Aorta (tissue), 5 donors: ENCODE results near the gene MAN1A2. TPM values are rescaled to one million over a fixed set of nuclear protein-coding genes. Genes with fewer than 3 reads are reported as not detected.
"Not testable (repeated sequence)": the region's sequence is repeated elsewhere in the genome, so short reads cannot be mapped to it uniquely, and the experiment has no call there.

Source experiments
- ATAC-seq: fragments of 200-7000 bp; cut with Tn5 transposase; one replicate; pipeline ENCODE4 v1.9.1; 2022; ENCODE audit warnings: moderate library complexity; ENCODE audit not compliant: low FRiP score
- DNase-seq, 2 donors: peaks; one replicate each; pipeline ENCODE4 v3.0.0-alpha.2; 2020
- H3K27ac ChIP-seq, 2 donors: one replicate each; pipeline ENCODE4 v1.5.1; 2013; ENCODE audit warnings: low read length in 2 of 2, mild to moderate bottlenecking in 2 of 2, moderate library complexity in 2 of 2, control low read depth in 1 of 2, inconsistent platforms in 1 of 2, low read depth in 1 of 2
- H3K27me3 ChIP-seq, 2 donors: one replicate each; pipeline ENCODE4 v1.6.1; 2013; ENCODE audit warnings: control low read depth in 1 of 2, low read length in 1 of 2, mild to moderate bottlenecking in 1 of 2, moderate library complexity in 1 of 2; ENCODE audit not compliant: insufficient read depth in 2 of 2, control insufficient read depth in 1 of 2
- H3K36me3 ChIP-seq, 2 donors: one replicate each; pipeline ENCODE4 v1.6.1; 2013; ENCODE audit warnings: control low read depth in 1 of 2, low read length in 1 of 2, mild to moderate bottlenecking in 1 of 2; ENCODE audit not compliant: insufficient read depth in 2 of 2, control insufficient read depth in 1 of 2
- H3K4me1 ChIP-seq, 2 donors: one replicate each; pipeline ENCODE4 v1.6.1; 2013; ENCODE audit warnings: low read length in 2 of 2, control low read depth in 1 of 2, mild to moderate bottlenecking in 1 of 2, moderate library complexity in 1 of 2; ENCODE audit not compliant: insufficient read depth in 2 of 2, control insufficient read depth in 1 of 2
- H3K4me3 ChIP-seq, 2 donors: one replicate each; pipeline ENCODE4 v1.5.1; 2013; ENCODE audit warnings: low read length in 2 of 2, control low read depth in 1 of 2, mild to moderate bottlenecking in 1 of 2
- H3K9me3 ChIP-seq: one replicate; pipeline ENCODE4 v1.6.1; 2013; ENCODE audit warnings: mild to moderate bottlenecking, low read length; ENCODE audit not compliant: control insufficient read depth
- WGBS, 2 donors: extraction: QIAGEN DNeasy Blood & Tissue Kit; methylation state at CpG; one replicate each; pipeline ENCODE4 v1.1.7; 2013; 5-methylcytosine and 5-hydroxymethylcytosine counted together
- intact Hi-C, 2 donors: fragments of 100-400 bp; cut with DNase I; formaldehyde crosslinking; loops; one replicate each; pipeline versions ENCODE4 v1.14.2 to v1.15.0; 2022
- polyA plus RNA-seq, 2 donors: library from polyadenylated mRNA; stranded (reverse); fragments of 200-250 nt; gene quantifications; one replicate each; pipeline ENCODE4 v1.2.3, GENCODE V29; 2013
- total RNA-seq, 2 donors: library from RNA; stranded (reverse); fragmentation: NEBNext Ultra II Directional; extraction: Animal tissue kit (Norgen Biotek cat#: 25700); gene quantifications; one replicate each; pipeline ENCODE4 v1.2.1, GENCODE V29; 2021
- donor health status: healthy with polysubstance abuse.
- donor health status: Bipolar disorder and iron deficiency.
- donor health status: DM: no; HTN: no; CAD: no.
- donor health status: DM: no; HTN: no; CAD: no.
- donor health status: DM: yes; HTN: yes; CAD: no.

Gene MAN1A2
- total and polyA plus RNA-seq, 4 donors: 6.3 to 50.4 (median 29.6) TPM

DNA sequence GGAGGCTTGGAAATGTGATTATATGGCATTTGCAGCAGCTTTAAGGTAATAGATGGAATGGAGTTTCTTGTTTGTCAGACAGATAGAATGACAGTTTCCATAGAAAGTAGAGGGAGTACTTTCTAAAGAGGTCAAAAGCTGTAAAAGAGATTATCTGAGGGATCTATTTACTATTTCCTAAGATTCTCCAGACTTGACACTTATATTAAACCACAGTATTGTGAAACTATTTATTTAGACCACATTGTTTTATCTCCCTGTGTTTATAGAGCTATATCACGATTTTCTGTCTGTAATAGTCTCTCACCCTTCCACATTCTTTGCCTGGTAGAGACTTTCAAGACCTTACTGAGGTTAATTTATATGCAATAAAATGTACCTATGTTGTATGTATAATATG lies 66.7 kb downstream of the MAN1A2 start:
- no peak for DNase-seq
- Histone ChIP-seq H3K9me3 (no peaks in the 10 kb centered on the region), H3K27me3 (no peaks in the 10 kb centered on the region), H3K4me1 (peaks cover 0 to 5% of the 10 kb centered on the region in 2 donors), H3K4me3 (no peak overlapping the region), H3K27ac (no peak overlapping the region), H3K36me3 (no peaks in the 10 kb centered on the region)
- intact Hi-C loops: no loop called here
- no peak for ATAC-seq
- WGBS, 2 donors: 86 to 89% methylated on average over 1 of the region's 1 CpG

DNA sequence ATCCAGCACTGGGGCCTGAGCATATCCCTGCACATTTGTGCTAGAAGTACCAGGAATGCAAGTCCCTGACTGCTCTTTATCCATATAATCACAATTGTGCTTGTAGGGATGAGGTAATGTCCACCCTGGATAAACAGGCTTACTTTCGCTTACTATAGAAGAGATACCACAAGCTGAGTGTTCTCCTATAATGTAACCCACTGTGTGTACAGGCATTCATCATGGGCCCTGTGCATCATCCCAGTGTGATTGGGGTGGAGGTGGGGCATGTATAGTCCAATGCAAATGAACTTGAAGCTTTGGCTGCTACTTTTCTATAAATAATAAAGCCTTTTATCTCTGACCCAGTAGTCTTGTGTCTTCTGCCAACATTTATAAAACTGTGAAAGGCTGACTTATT lies 69.3 kb downstream of the MAN1A2 start:
- Histone ChIP-seq H3K4me1 (peaks cover 0 to 5% of the 10 kb centered on the region in 2 donors), H3K9me3 (no peaks in the 10 kb centered on the region), H3K4me3 (no peak overlapping the region), H3K36me3 (no peaks in the 10 kb centered on the region), H3K27ac (no peak overlapping the region), H3K27me3 (no peaks in the 10 kb centered on the region)
- WGBS, 2 donors: 96 to 97% methylated on average over 1 of the region's 1 CpG
- ATAC-seq: no peak
- intact Hi-C loops: no loop called here
- no peak for DNase-seq

DNA sequence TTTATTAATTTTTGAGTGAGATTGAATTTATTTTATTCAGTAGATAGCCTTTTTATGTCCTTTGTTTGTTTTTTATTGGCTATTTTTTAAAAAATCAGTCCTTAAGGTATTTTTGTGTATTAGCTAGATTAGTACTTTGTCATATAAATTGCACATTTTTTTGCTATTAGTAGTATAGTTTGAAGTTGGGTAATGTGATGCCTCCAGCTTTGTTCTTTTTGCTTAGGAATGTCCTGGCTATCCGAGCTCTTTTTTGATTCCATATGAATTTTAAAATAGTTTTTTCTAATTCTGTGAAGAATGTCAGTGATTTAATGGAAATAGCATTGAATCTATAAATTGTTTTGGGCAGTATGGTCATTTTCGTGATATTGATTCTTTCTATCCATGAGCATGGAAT lies 80.4 kb downstream of the MAN1A2 start:
- no peaks in the 10 kb centered on the region for H3K27me3 ChIP-seq
- H3K4me1 ChIP-seq: no peaks in the 10 kb centered on the region
- H3K27ac ChIP-seq: no peak overlapping the region
- H3K4me3 ChIP-seq: no peak overlapping the region
- H3K9me3 ChIP-seq: no peaks in the 10 kb centered on the region
- DNase-seq (no peak), ATAC-seq (no peak)
- intact Hi-C loops: no loop called here
- 97% methylated on average over 2 of the region's 2 CpGs for whole genome bisulfite sequencing, 2 donors
- H3K36me3 ChIP-seq: no peaks in the 10 kb centered on the region

DNA sequence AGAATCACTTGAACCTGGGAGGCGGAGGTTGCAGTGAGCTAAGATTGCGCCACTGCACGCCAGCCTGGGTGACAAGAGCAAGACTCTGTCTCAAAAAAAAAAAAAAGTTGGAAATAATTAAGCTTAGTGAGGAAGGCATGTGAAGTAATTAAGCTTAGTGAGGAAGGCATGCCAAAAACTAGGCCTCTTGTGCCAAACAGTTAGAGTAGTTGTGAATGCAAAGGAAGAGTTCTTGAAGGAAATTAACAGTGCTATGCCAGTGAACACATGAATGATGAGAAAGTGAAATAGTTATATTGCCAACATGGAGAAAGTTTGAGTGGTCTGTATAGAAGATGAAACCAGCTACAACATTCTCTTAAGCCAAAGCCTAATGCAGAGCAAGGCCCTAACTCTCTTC lies 85.0 kb downstream of the MAN1A2 start:
- no peak for ATAC-seq
- WGBS, 2 donors: 94 to 98% methylated on average over 3 of the region's 3 CpGs
- intact Hi-C loops: no loop called here

DNA sequence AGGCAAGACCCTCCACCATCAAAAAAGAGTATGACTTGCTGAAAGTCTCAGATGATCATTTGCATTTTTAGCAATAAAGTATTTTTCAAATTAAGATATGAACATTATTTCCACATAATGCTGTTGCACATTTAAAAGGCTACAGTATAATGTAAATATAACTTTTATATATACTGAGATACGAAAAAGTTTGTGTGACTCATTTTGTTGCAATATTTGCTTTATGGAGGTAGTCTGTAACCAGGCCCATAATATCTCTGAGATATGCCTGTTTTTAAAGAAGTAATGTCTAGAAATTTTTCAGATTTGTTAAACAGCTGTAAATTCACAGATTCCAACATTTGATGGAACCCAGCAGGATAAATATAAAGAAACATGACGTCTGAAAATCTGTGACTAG lies 86.7 kb downstream of the MAN1A2 start:
- Histone ChIP-seq H3K36me3 (no peaks in the 10 kb centered on the region), H3K27ac (no peak overlapping the region), H3K4me1 (no peaks in the 10 kb centered on the region), H3K27me3 (no peaks in the 10 kb centered on the region), H3K4me3 (no peak overlapping the region), H3K9me3 (no peaks in the 10 kb centered on the region)
- intact Hi-C loops: no loop called here
- ATAC-seq (no peak), DNase-seq (no peak)
- WGBS, 2 donors: 64 to 72% methylated on average over 2 of the region's 2 CpGs

More for the DNA sequence above, 85.0 kb downstream of the MAN1A2 start:
- Histone ChIP-seq H3K4me3 (no peak overlapping the region), H3K9me3 (no peaks in the 10 kb centered on the region), H3K36me3 (no peaks in the 10 kb centered on the region), H3K27ac (no peak overlapping the region), H3K4me1 (no peaks in the 10 kb centered on the region), H3K27me3 (no peaks in the 10 kb centered on the region)
- DNase-seq: no peak

DNA sequence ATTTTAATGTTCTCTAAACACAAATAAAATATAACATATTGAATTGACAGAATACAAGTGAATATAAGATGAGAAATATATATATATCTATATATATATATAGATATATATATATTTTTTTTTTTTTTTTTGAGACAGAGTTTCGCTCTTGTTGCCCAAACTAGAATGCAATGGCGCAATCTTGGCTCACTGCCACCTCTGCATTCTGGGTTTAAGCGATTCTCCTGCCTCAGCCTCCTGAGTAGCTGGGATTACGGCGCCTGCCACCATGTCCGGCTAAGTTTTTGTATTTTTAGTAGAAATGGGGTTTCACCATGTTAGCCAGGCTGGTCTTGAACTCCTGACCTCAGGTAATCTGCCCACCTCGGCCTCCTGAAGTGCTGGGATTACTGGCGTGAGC lies 91.2 kb downstream of the MAN1A2 start:
- H3K27ac ChIP-seq, H3K4me3 ChIP-seq, ATAC-seq, H3K4me1 ChIP-seq, H3K36me3 ChIP-seq, H3K9me3 ChIP-seq, DNase-seq, H3K27me3 ChIP-seq, intact Hi-C loops: not testable (repeated sequence)
- 94 to 96% methylated on average over 8 of the region's 8 CpGs for WGBS, 2 donors

DNA sequence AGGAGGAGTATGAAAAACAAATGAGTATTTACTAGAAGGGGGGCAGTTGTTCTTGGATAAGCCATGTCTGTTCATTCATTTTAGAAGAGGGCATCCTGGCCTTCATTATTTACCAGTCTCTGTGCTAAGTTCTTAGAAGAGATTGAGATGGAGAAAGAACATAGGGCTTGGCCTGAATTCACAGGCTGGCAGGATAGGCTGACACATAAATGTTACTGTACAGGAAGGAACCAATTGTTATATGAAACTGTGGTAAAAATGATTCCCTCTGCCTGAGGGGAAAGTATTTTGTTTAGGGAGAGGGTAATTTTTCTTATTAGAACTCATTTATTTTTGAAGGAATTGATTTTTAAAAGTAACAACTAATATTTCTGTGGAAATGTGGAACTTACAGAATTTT lies 99.5 kb downstream of the MAN1A2 start:
- Histone ChIP-seq H3K27me3 (no peaks in the 10 kb centered on the region), H3K4me3 (no peak overlapping the region), H3K36me3 (no peaks in the 10 kb centered on the region), H3K4me1 (no peaks in the 10 kb centered on the region), H3K9me3 (no peaks in the 10 kb centered on the region), H3K27ac (no peak overlapping the region)
- intact Hi-C loops: no loop called here
- no peak for ATAC-seq
- no peak for DNase-seq

DNA sequence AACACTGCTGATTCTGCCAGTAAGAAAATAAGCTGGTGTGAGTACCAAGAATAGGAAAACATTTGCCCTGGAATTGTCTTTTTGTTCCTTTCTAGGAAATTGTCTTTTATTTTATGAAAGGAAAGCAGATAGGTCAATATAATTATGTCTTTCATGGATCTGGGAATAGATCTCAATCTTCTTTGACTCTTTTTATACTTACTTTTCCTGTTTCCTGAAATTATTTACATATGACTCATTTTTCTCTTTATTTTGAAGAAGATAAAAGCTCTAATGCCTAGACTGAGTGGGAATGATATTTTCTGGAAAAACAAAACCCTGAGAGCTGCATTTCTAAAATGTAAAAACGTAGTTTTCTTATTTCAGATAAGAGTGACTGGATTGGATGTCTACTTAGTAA lies 100.1 kb downstream of the MAN1A2 start:
- intact Hi-C loops: no loop called here
- no peak for DNase-seq
- no peak overlapping the region for H3K27ac ChIP-seq
- no peak overlapping the region for H3K4me3 ChIP-seq
- no peaks in the 10 kb centered on the region for H3K27me3 ChIP-seq
- no peaks in the 10 kb centered on the region for H3K4me1 ChIP-seq
- ATAC-seq: no peak
- WGBS, 2 donors: 26 to 35% methylated on average over 1 of the region's 1 CpG
- no peaks in the 10 kb centered on the region for H3K36me3 ChIP-seq
- no peaks in the 10 kb centered on the region for H3K9me3 ChIP-seq

DNA sequence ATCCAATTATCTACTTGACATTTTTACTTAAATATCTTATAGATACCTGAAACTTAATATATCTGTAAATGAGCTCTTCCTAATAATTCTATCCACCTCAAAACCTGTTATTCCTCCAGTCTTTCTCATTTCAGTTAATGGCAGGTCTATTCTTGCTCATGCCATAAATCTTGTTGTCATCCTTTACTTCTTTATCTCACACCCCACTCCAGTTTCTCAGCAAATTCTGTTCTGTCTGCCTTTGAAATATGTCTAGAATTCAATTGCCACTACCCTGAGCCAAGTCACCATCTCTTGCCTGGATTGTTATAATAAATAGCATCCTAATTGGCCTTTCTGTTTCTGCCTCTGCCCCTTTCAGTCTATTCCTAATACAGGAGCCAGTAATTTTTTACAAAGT lies 105.8 kb downstream of the MAN1A2 start:
- no peak for DNase-seq
- H3K4me1 ChIP-seq: no peaks in the 10 kb centered on the region
- no peaks in the 10 kb centered on the region for H3K36me3 ChIP-seq
- H3K27ac ChIP-seq: no peak overlapping the region
- H3K4me3 ChIP-seq: no peak overlapping the region
- no peaks in the 10 kb centered on the region for H3K9me3 ChIP-seq
- ATAC-seq: no peak
- intact Hi-C loops: no loop called here
- H3K27me3 ChIP-seq: no peaks in the 10 kb centered on the region
